Measurements from ENCODE around the gene ITPR1.
"Not testable (repeated sequence)": the region's sequence is repeated elsewhere in the genome, so short reads cannot be mapped to it uniquely, and the experiment has no call there.

Gene ITPR1

DNA sequence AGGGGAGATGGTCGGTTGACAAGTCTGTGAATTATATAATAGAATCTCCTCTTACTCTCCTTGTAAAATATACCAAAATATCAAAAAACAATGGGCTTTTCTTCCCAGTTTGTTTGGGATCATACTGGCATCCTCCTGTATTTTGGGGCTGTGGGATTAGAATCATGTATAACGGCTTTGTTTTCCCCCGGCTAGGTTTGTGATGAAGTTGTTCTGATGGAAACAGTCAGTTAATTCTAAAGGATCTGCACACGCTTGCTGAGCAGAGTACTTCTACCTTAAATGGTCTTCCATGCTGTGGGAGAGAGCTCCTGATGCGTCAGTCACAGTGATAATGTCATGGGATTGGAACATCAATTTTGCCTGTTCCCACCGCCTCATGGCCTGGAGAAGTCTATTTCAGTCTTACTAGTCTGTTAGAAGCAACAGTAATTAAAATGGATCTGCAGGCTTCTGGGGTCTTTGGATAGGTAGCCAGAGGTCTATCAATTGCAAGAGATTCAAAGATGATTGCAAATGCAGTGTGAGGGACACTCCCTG lies 81.3 kb downstream of the ITPR1 start:
- no peak for DNase-seq

- DNase-seq: no peak
Observed at GRCh38 chr3:4575381-4575780, 82.2 kb downstream of the ITPR1 start.

GRCh38 chr3:4577721-4578120 lies 84.6 kb downstream of the ITPR1 start:
- DNase-seq: no peak

DNA sequence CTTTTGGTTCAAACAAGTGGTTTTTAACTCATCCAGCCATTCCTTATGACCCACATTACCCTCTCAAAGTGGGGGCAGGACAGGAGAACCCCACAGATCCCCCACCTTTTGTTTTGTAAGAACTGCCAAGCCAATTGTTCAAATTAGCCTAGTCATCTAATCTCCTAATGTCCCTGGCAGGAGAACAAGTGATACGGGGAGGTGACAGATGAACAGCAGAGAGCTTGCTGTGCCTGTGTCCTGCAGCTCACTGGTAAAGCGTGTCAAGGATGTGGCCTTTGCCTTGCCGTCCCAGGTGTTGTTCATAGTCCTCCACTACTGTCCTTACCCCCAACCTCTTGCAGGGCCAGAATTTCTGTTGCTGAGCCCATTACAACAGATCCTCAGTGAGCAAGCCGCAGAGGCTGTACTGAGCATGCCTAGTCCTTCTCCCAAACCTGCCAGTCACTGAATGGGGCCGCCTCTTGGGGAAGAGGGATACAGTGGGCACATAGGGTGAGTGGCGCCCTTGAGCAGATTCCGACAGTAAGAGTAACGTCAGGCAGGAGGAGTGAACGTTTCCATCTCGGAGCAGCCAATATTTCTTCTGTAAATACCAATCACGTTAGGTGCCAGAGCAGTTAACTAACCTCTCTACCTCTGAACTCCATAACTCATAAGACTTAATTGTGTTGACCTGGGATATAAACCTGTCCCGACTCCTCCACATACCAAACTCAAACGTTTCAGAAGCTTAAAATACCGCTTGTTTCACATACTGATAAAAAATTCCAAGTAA lies 87.4 kb downstream of the ITPR1 start:
- DNase-seq: no peak

DNA sequence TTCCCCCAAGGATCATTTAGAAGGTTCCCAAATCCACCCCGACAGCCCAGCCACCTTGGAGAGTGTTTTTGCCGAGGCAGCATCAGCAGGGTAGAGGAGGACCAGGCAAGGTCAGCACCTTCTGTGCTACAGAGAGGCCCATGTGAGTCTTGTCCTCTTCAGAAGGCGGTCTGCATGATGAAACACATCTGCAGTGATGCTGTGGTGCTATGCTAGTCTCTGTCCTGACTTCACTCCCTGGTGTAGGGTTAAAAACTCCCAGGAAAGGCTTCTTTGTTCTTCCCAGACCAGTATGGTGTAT lies 87.9 kb downstream of the ITPR1 start:
- DNase-seq: no peak

DNA sequence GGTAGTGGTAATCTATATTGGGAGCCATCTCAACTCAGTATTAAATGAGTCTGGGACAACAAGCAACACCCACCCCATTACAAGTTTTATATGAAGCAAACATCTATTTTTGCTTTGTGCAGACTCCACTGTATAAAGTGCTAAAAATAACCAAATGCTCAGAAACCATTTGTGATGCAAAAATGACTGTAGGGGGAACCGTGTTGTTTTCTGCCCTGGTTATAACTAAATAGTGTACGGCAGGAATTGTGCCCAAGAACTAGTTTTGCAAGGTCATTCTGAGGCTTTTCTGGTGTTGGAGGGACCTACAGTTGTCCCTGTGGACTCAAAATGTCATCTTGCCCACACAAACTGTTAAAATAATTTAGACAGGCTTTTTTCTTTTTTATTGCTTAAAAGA lies 88.3 kb downstream of the ITPR1 start:
- no peak for DNase-seq

DNA sequence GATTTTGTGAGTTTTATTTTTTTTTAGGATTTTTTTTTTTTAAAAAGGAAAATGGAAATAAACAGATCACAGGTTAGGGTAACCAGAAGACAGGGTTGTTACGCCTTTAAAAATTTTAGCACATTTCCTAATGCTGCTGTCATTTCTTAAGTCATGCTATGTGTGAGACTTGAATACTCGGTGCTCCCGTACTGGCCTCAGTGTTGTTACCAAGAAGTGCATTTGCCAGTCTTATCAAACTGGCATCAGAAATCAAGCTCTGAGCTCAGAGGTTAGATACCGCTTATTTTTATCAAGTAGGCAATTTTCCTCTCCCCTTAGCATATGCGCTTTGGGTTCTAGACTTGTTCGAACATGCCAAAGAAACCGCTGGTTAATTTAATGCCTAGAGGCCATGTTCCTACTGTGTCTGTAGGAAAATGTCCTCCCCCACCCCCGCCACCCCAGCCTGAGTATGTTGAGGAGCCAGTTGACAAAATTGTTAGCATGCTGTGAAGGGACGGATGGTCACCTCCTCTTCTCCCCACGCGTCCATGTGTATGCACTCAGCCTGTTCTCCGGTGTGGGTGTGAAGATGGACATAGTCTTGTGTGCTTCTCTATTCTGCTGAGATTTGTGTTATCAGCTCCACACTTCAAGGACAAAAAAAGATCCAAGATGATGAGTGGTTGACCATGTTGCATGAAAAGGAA lies 88.9 kb downstream of the ITPR1 start:
- no peak for DNase-seq

- no peak for DNase-seq
Observed at GRCh38 chr3:4582624-4583023, 89.5 kb downstream of the ITPR1 start.

- no peak for DNase-seq
Observed at GRCh38 chr3:4583416-4583815, 90.3 kb downstream of the ITPR1 start.

DNA sequence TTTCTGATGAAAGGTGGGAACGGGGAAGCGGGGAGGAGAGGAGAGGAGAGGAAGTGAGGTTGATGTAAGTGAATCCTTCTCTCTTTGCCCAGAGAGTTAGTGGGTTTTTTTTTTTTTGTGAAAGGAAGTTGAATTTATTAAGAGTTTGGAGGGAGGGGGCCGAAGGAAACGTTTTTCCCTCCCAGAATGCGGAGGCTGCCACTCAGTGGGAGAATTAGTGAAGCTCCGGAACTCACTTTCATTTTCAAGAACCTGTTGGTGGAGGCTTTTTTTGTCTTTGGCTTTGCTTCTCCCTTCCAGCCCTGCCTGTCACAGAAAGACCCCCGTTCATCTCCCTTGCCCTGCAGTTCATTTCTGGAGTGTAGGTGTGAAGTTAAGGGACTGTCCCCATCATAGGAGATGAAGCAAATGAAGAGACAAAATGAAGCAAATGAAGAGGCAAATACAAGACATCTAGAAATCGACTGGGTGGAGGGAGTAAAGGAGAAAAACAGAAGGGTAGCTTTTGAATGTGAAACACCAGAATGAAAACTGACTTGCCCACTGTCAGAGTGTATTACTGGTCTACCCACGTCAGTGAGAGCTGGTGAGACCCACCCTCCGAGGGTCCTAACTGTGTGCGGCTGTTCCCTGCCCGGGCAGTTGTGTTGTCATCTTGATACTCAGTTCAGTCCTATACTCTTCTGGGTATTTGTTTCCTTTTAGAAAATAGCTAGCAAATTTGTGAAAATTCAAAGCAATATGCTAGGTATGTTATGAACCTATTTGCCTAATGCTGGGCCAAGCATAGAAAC lies 91.5 kb downstream of the ITPR1 start:
- peak; percentile 19 for DNase-seq

DNA sequence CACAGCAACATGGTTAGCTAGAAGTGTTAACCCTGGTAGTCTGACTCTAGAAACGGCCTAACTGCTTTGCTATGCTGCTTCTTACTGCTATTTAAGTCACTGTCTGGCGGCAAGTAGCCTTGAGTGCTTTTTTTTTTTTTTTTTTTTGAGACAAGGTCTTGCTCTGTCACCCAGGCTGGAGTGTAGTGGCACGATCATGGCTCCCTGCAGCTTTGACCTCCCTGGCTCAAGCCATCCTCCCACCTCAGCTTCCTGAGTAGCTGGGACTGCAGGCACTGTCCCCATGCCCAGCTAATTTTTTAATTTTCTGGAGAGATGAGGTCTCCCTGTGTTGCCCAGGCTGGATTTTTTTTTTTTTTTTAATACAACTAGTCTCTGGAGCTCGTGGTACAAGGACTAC lies 93.2 kb downstream of the ITPR1 start:
- DNase-seq: no peak

GRCh38 chr3:4587061-4587837 lies 94.1 kb downstream of the ITPR1 start:
- DNase-seq: no peak

- DNase-seq: no peak
Observed at GRCh38 chr3:4587838-4588105, 94.6 kb downstream of the ITPR1 start.

DNA sequence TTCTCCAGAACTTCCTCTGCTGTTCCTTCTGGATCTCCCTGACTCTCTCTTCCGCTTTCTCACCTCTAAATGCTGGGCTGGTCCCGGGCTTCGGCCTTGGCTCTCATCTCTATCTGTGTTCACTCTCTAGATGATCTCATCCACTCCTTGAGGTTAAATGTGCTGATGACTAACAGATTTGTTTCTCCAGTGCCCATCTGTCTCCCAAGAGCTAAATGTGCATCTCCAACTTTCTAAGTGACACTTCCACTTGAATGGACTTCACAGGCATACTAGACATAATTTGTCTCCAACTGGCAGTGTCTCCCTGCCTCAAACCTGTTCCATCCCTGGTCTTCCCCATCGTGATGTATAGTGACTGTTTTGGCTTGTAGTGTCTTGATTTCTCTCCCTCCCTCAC lies 95.3 kb downstream of the ITPR1 start:
- DNase-seq: no peak

GRCh38 chr3:4589475-4590097 lies 96.4 kb downstream of the ITPR1 start:
- no peak for DNase-seq

DNA sequence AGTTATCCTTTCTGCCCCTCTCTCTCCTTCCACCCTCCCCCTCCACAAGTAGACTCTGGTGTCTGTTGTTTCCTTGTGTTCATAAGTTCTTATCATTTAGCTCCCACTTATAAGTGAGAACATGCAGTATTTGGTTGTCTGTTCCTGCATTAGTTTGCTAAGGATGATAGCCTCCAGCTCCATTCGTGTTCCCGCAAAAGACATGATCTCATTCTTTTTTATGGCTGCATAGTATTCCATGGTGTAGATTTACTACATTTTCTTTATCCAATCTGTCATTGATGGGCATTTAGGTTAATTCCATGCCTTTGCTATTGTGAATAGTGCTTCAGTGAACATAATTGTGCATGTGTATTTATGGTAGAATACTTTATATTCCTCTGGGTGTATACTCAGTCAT lies 97.7 kb downstream of the ITPR1 start:
- not testable (repeated sequence) for DNase-seq

GRCh38 chr3:4591669-4592068 lies 98.5 kb downstream of the ITPR1 start:
- DNase-seq: no peak

DNA sequence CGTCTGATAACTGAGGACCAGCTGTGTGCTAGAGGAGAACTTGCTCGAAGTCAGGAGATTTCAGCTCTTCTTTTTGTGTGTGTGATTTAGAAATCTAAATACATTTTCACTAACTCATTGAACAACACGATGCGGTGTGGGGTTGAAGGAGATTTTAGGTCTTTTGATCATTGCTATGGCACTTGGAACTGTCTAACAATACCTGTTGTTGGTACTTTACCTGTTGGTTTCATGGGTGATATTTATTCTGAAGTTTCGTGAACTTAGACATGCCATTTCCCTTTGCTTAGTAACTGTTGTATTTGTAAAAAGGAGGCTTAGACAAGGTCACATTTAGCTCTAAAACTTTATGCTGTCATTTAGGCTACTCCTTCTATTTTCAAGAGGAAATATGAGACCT lies 99.9 kb downstream of the ITPR1 start:
- no peak for DNase-seq

GRCh38 chr3:4595710-4596113 lies 102.6 kb downstream of the ITPR1 start:
- DNase-seq: no peak

- no peak for DNase-seq
Observed at GRCh38 chr3:4596612-4597011, 103.5 kb downstream of the ITPR1 start.

GRCh38 chr3:4597208-4597985 lies 104.2 kb downstream of the ITPR1 start:
- no peak for DNase-seq

DNA sequence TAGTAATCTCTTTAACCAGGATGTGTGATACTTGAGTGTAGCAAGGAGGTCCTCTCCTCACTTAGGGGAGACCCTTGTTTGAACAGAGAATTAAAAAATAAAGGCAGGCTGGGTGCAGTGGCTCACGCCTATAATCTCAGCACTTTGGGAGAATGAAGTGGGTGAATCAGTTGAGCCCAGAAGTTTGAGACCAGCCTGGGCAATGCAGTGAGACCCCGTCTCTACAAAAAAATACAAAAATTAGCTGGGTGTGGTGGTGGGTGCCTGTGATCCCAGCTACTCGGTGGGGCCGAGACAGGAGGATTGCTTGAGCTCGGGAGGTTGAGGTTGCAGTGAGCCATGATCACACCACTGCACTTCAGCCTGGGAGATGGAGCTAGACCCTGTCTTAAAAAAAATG lies 105.1 kb downstream of the ITPR1 start:
- not testable (repeated sequence) for DNase-seq

Measured in activated naive CD4-positive, alpha-beta T cell treated with anti-CD3 and anti-CD28 coated beads, Interleukin-2, amount 50 U/mL, for 16 hours (primary cell).